ENCODE results near the gene LIPI.
"Not testable (repeated sequence)": the region's sequence is repeated elsewhere in the genome, so short reads cannot be mapped to it uniquely, and the experiment has no call there.

LIPI gene

DNA sequence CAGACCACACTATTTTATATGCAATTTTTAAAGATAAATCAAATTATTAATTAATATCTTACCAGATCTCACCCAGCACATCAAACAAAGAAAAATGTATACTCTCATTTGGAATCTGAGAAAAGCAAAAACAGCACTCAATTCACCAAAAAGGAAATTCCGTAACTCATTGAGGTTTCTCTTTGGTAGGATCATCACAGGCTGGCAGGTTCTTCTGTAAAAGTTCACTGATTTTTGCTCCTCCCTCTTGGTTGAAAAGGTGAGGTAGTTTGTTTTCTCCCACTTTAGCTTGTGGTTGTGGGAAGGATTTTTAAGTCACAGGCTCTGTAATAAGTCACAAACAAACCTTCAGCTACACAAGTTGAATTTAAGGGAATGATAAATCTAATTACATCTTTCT is at the start of gene LIPI:
TSS of gene LIPI (minus strand) at position 218 of the 400 bp plus-strand sequence. CDS start at position 108, 110 bp downstream.
- no peak for DNase-seq (ENCODE audit: low read depth in 3 of 3, low spot score in 1 of 3)

GRCh38 chr21:14260174-14260764 is 49.5 kb upstream of the LIPI start:
- DNase-seq (ENCODE audit: low read depth in 3 of 3, low spot score in 1 of 3): no peak

DNA sequence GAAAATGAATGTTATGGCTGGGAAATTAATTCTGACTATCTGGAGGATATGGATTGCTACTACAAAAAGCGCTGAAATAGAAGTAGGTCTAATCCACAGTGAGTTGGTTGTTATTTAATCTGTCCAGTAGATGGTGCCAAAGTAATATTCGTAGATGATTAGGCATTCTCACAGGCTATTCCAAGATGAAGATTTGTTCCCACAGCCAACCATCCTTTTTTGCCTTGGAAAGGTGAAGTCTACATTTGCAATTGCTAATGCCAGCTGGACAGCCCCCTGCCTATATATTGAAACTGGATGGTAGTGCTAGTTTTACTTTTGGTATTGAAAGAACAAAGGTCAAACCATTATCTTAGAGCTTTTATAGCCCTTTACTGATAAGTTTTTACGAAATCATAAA is 49.0 kb upstream of the LIPI start:
- no peak for DNase-seq (ENCODE audit: low read depth in 3 of 3, low spot score in 1 of 3)

DNA sequence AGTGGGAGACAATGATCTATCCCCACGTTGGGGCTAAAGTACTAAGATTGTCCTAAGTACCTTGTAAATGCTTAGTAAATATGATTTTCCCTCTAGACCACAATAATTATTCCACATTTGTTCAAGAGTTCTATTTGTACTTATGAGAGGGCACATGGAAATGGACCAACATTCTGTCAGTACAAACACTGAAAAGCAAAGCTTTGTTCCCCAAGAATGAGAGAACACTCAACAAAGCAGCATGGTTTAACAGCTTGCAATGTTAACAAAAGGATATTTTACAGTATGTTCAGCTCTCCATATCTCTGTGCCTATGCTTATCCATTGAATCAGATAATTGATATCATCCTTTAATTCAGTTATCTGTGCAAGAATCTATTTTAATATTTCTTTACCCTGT is 40.6 kb upstream of the LIPI start:
- no peak for DNase-seq (ENCODE audit: low read depth in 3 of 3, low spot score in 1 of 3)

- DNase-seq (ENCODE audit: low read depth in 3 of 3, low spot score in 1 of 3): no peak
These were observed 35.0 kb upstream of the LIPI start for GRCh38 chr21:14245711-14246110.

GRCh38 chr21:14244911-14245310 is 34.2 kb upstream of the LIPI start:
- no peak for DNase-seq (ENCODE audit: low read depth in 3 of 3, low spot score in 1 of 3)

DNA sequence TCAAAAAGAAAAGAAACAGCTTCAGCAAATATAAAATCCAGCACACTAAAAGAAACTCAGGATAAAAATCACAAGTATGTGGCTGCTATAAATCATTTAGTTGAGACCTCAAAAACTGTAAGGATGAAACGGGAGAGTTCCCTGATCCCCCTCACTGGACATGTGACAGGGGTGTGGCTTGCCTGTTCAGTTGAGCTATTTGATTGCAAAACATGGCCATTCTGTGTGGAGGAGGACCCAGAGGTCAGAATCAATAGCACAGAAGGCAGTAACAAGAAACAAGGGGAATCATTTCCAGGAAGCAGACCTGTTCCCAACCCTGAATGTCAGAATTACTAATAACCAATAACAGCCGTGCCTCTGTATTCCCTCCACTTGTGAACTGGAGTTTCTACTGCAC is 33.1 kb upstream of the LIPI start:
- DNase-seq (ENCODE audit: low read depth in 3 of 3, low spot score in 1 of 3): no peak

- no peak for DNase-seq (ENCODE audit: low read depth in 3 of 3, low spot score in 1 of 3)
These were observed 32.7 kb upstream of the LIPI start for GRCh38 chr21:14243461-14243860.

- no peak for DNase-seq (ENCODE audit: low read depth in 3 of 3, low spot score in 1 of 3)
These were observed 30.5 kb upstream of the LIPI start for GRCh38 chr21:14241297-14241696.

DNA sequence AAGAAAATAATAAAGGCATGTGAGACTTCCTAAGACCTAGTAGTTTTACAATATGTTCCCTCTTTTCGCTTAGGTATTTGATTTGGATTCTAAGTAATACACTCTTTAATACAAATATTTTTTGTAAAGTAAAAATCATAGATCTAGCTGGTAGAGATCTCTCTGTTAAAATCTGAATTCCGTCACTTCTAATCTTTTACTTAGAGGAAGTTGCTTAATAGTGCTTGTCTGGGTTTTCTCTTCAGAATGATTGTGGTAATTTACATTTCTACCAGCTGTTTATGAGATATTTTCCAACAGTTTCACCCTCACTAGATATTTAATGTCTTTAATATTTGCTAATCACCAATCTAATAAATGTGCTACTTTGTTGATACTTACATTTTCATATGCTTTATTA is 28.5 kb upstream of the LIPI start:
- DNase-seq (ENCODE audit: low read depth in 3 of 3, low spot score in 1 of 3): no peak

GRCh38 chr21:14236180-14236579 is 25.4 kb upstream of the LIPI start:
- no peak for DNase-seq (ENCODE audit: low read depth in 3 of 3, low spot score in 1 of 3)

DNA sequence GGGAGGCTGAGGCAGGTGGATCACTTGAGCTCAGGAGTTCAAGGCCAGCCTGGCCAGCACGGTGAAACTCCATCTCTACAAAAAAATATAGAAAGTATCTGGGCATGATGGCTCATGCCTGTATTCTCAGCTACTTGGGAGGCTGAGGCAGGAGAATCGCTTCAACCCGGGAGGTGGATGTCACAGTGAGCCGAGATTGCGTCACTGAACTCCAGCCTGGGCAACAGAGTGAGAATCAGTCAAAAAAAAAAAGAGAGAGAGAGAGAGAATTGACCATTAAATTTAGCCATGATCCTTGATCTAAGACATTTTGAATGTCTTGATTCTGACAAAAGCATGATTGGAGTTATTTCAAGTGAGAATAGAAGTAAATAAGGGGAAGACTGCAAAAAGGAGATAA is 24.3 kb upstream of the LIPI start:
- DNase-seq (ENCODE audit: low read depth in 3 of 3, low spot score in 1 of 3): no peak

DNA sequence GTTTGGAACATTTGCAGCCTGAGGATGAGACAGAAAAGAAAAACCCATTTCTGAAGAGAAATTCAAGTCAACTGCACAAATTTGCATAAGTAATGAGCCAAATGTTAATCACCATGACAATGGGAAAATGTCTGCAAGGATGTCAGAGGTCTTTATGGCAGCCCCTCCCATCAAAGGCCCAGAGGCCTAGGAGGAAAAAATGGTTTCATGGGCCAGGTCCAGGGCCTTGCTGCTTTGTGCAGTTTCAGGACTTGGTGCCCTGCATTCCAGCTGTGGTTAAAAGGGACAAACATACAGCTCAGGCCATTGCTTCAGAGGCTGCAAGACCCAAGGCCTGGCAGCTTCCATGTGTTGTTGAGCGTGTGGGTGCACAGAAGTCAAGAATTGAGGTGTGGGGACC is 18.6 kb upstream of the LIPI start:
- DNase-seq (ENCODE audit: low read depth in 3 of 3, low spot score in 1 of 3): no peak

DNA sequence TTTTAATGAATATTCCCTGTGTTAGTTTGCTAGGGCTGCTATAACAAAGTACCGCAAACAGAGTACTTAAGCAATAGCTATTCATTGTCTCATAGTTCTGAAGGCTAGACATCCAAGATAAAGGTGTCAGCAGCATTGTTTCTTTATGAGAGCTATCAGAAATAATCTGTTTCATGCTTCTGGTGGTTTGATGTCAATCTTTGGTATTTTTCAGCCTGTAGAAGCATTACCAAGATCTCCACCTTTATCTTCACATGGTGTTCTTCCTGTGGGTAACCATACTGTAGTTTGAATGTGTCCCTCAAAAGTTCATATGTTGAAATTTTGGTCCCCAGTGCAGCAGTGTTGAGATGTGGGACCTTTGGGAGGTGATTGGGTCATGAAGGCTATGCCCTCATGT is 12.6 kb upstream of the LIPI start:
- no peak for DNase-seq (ENCODE audit: low read depth in 3 of 3, low spot score in 1 of 3)

DNA sequence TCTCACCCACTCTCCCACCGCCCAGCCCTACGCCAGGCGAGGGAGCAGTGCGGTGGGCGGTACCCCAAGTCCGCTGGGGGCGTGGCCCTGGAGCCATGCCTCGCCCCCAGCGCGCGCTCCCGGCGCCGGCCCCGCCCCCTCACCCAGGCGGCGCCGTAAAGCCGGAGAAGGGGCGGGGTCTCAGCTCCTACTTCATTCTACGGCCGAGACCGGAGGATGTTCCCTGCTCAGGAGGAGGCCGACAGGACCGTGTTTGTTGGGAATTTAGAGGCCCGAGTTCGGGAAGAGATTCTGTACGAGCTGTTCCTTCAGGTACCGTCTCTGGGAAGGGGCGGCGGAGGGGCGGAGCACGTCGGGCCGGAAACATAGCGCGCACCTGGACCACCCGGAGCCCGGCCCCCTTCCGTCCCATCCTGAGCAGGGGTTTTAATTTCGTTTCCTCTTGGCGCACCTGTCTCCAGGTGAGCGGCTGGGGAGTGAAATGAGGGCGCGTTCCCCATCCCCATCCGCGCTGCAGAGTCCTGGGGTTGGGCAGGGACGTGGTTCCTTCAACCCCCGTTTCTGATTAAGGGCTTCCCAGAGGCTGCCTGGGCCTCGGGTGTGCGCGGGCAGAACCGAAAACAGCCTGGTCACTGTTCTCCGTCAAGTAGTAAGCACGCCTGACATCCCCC is 5.4 kb upstream of the LIPI start, which contains the start of gene RBM11:
TSS of gene RBM11 (plus strand) at position 187 of the 671 bp plus-strand sequence. CDS start at position 217, 30 bp downstream.
- peak; percentile 12 to 73 (median 59) for DNase-seq (ENCODE audit: low read depth in 3 of 3, low spot score in 1 of 3)

- no peak for DNase-seq (ENCODE audit: low read depth in 3 of 3, low spot score in 1 of 3)
These were observed 2.4 kb upstream of the LIPI start for GRCh38 chr21:14213164-14213563.

DNA sequence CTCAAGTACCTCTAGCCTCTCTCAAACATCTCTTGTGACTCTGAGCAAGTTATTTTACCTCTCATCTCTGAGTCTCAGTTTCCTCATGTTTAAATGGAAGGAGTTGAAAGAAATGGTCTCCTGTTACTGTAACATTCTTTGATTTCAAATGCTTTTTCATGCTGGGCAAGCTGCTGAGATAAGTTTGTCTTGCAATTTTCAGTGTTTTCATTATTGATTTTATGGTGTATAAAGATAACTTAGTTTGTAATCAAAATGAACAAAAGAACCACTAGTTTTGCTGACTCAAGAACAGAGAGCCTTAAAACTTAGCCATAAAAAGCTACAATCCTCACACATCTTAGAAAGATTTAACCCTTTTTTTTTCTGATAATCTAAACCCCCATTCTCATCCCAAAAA is 4.5 kb downstream of the LIPI start:
- no peak for DNase-seq (ENCODE audit: low read depth in 3 of 3, low spot score in 1 of 3)

DNA sequence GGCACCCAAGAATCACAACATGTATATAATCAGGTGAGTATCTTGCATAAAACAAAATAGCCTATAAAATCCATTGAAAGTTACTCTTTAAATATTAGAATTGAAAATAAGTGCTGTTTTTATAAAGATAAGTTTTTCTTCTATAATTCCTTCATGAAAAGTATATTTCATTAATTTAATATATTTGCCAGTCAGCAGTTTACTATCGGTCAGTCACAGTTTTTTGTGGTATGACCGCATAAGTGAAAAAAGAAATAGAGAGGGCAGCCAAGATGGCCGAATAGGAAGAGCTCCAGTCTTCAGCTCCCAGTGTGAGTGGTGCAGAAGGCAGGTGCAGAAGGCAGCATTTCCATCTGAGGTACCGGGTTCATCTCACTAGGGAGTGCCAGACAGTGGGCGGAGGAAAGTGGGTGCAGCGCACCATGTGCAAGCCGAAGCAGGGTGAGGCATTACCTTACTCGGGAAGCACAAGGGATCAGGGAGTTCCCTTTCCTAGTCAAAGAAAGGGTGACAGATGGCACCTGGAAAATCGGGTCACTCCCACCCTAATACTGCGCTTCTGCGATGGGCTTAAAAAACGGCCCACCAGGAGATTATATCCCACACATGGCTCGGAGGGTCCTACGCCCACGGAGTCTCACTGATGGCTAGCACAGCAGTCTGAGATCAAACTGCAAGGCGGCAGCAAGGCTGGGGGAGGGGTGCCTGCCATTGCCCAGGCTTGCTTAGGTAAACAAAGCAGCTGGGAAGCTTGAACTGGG is 44.1 kb downstream of the LIPI start:
- DNase-seq (ENCODE audit: low read depth in 3 of 3, low spot score in 1 of 3): not testable (repeated sequence)

DNA sequence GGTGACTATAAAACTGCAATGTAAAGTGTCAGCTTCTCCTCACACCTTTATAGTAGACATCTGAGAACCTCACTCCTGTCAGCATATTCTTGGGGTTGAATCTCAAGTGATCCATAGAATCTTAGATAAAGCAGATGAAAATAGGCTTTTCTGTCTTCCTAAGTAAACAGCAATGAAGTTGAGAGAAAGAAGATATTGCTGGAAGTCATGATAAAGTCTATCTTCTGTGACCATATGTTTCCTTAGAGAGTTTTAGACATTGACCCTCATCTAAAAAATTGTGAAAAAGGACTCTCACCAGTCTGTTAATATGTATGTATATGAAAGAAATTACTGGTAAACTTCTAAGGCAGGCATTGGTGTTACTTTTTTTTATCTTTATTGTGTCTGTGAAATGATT is 66.8 kb downstream of the LIPI start:
- DNase-seq (ENCODE audit: low read depth in 3 of 3, low spot score in 1 of 3): no peak

- no peak for DNase-seq (ENCODE audit: low read depth in 3 of 3, low spot score in 1 of 3)
These were observed 86.5 kb downstream of the LIPI start for GRCh38 chr21:14124266-14124665.

- no peak for DNase-seq (ENCODE audit: low read depth in 3 of 3, low spot score in 1 of 3)
These were observed 89.0 kb downstream of the LIPI start for GRCh38 chr21:14121719-14122118.

DNA sequence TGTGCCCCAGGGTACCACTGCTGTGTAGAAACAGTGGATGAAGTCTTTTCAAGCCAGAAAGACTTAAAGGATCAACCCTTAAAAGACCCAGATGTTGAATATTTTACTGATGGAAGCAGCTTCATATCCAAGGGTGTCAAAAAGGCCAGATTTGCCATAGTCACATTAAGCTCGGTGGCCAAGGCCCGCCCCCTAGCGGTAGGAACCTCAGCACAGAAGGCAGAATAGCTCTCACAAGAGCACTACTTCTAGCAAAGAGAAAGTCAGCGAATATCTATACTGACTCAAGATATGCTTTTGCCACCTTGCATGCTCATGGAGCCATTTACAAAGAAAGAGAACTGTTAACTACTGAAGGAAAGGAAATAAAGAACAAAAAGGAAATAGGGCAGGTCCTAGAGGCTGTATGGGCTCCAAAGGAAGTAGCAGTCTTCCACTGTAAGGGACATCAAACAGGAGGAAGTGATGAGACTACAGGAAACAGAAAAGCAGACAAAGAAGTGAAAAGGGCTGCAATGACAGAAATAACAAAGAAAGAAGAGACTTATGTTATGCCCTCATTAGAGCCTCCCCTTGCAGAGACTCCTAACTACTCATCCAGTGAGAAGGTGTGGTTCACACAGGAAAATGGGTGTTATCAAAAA is 90.5 kb downstream of the LIPI start:
- peak in 1 of 3 donors; percentile 5 for DNase-seq (ENCODE audit: low read depth in 3 of 3, low spot score in 1 of 3)

All from stimulated activated CD4-positive, alpha-beta T cell treated with anti-CD3 and anti-CD28 coated beads, TNF-alpha, amount 100 ng/mL, for 1 hour (primary cell).